HFFc6 (cell line): ENCODE measurements around the gene CKB. TPM values are rescaled to one million over a fixed set of nuclear protein-coding genes. Genes with fewer than 3 reads are reported as not detected.

Source experiments
- DNase-seq: peaks from one replicate; pipeline ENCODE4 v3.0.0-alpha.2; 2018
- H3K27ac Mint-ChIP-seq: 2 replicates; pipeline ENCODE4 v1.8.0; 2020; ENCODE audit warnings: mild to moderate bottlenecking, mixed read lengths
- H3K27me3 Mint-ChIP-seq: 2 replicates; pipeline ENCODE4 v1.8.0; 2021; ENCODE audit warnings: mild to moderate bottlenecking, moderate library complexity, mixed read lengths; ENCODE audit not compliant: insufficient read depth
- H3K36me3 Mint-ChIP-seq: 2 replicates; pipeline ENCODE4 v1.8.0; 2021; ENCODE audit warnings: low read depth, mixed read lengths
- H3K4me1 Mint-ChIP-seq: 2 replicates; pipeline ENCODE4 v1.8.0; 2020; ENCODE audit warnings: low read depth, mixed read lengths
- H3K4me3 Mint-ChIP-seq: 2 replicates; pipeline ENCODE4 v1.8.0; 2020; ENCODE audit warnings: mild to moderate bottlenecking, moderate library complexity, mixed read lengths
- H3K9me3 Mint-ChIP-seq: 2 replicates; pipeline ENCODE4 v1.8.0; 2020; ENCODE audit warnings: mild to moderate bottlenecking, mixed read lengths
- CTCF ChIP-seq: fragments of 200-600 bp; sonication (generic); IDR thresholded peaks from 2 replicates; pipeline ENCODE4 v1.5.0; 2021; ENCODE audit warnings: antibody characterized with exemption, mild to moderate bottlenecking
- total RNA-seq, 6 experiments: library from RNA; stranded (reverse); fragmentation: NEBNext Ultra II Directional; extraction: Animal tissue kit (Norgen Biotek cat#: 25700); gene quantifications; 2 replicates in 1 of 6; 3 replicates in 5 of 6; pipeline ENCODE4 v1.2.3, GENCODE V29; 2021

CKB gene
- total RNA-seq, 6 experiments from 2014 or later, result 16.6 to 31.3 (median 19.4) TPM

GRCh38 chr14:103521951-103522563 lies 573 bp downstream of the CKB start:
- no peak for TF ChIP-seq CTCF
- H3K36me3 Mint-ChIP-seq, result no peaks in the 10 kb centered on the region
- no peak overlapping the region for H3K4me3 Mint-ChIP-seq
- no peak overlapping the region for H3K27ac Mint-ChIP-seq
- H3K27me3 Mint-ChIP-seq, result peaks cover 10% of the 10 kb centered on the region
- H3K4me1 Mint-ChIP-seq, result peaks cover 30% of the 10 kb centered on the region
- no peak for DNase-seq
- no peaks in the 10 kb centered on the region for H3K9me3 Mint-ChIP-seq

GRCh38 chr14:103521438-103521950 lies 1.1 kb downstream of the CKB start:
- peak; percentile 9; the same call in 1 of the 2 replicates for TF ChIP-seq CTCF
- H3K27me3 Mint-ChIP-seq, result peaks cover 10% of the 10 kb centered on the region
- H3K27ac Mint-ChIP-seq, result no peak overlapping the region
- H3K9me3 Mint-ChIP-seq, result no peaks in the 10 kb centered on the region
- no peak overlapping the region; the same call in 1 of the 2 replicates for H3K4me3 Mint-ChIP-seq
- no peaks in the 10 kb centered on the region for H3K36me3 Mint-ChIP-seq
- DNase-seq, result no peak
- peaks cover 27% of the 10 kb centered on the region for H3K4me1 Mint-ChIP-seq

GRCh38 chr14:103520657-103521437 lies 1.8 kb downstream of the CKB start:
- Mint-ChIP-seq H3K4me3 (peak overlapping the region; percentile 32; the same call in 1 of the 2 replicates), H3K27me3 (peaks cover 13% of the 10 kb centered on the region), H3K36me3 (no peaks in the 10 kb centered on the region), H3K4me1 (peaks cover 27% of the 10 kb centered on the region), H3K27ac (no peak overlapping the region), H3K9me3 (no peaks in the 10 kb centered on the region)
- DNase-seq, result no peak
- peak; percentile 68 for TF ChIP-seq CTCF

GRCh38 chr14:103520269-103520656 lies 2.4 kb downstream of the CKB start:
- Mint-ChIP-seq H3K27ac (no peak overlapping the region), H3K27me3 (peaks cover 10% of the 10 kb centered on the region), H3K9me3 (no peaks in the 10 kb centered on the region), H3K36me3 (no peaks in the 10 kb centered on the region), H3K4me3 (no peak overlapping the region), H3K4me1 (peaks cover 27% of the 10 kb centered on the region)
- DNase-seq, result no peak
- TF ChIP-seq CTCF, result no peak

- Mint-ChIP-seq H3K36me3 (no peaks in the 10 kb centered on the region), H3K4me3 (peak overlapping the region; percentile 62), H3K4me1 (peaks cover 27% of the 10 kb centered on the region), H3K27ac (no peak overlapping the region; the same call in 1 of the 2 replicates), H3K9me3 (no peaks in the 10 kb centered on the region), H3K27me3 (peaks cover 10% of the 10 kb centered on the region)
- no peak for DNase-seq
- TF ChIP-seq CTCF, result no peak
These were observed 2.8 kb downstream of the CKB start for GRCh38 chr14:103519837-103520212.
